ENCODE results near the gene TLE3. TPM values are rescaled to one million over a fixed set of nuclear protein-coding genes. Genes with fewer than 3 reads are reported as not detected.

TLE3 gene
- polyA plus RNA-seq, 1 of the 3 experiments (the other 2 are of a cell fraction) = 14.7 TPM

GRCh38 chr15:69998541-69999391, 99.0 kb downstream of the TLE3 start:
- Histone ChIP-seq H3K9me3 (no peaks in the 10 kb centered on the region), H3K4me3 (ENCODE audit: low read depth in 2 of 2, low read length in 1 of 2) (no peak overlapping the region), H4K20me1 (ENCODE audit: insufficient read depth) (no peaks in the 10 kb centered on the region), H3K9me2 (no peaks in the 10 kb centered on the region), H3K27ac (ENCODE audit: low read depth in 2 of 2, low read length in 1 of 2) (no peak overlapping the region), H3K79me2 (ENCODE audit: insufficient read depth) (no peaks in the 10 kb centered on the region), H3K36me3 (replicated peaks in 1 of 2; ENCODE audit: control insufficient read depth in 1 of 2, insufficient read depth in 2 of 2, low read length in 1 of 2) (no peaks in the 10 kb centered on the region), H3F3A (replicated peaks; ENCODE audit: insufficient read depth) (no peaks in the 10 kb centered on the region), H2AFZ (ENCODE audit: low read depth) (no peak overlapping the region), H3K9ac (no peak overlapping the region), H3K4me2 (no peak overlapping the region), H3K27me3 (ENCODE audit: insufficient read depth) (peaks cover 27% of the 10 kb centered on the region; the same call in 1 of the 2 replicates), H3K4me1 (ENCODE audit: control insufficient read depth in 1 of 2, insufficient read depth in 2 of 2, low read depth in 1 of 2, low read length in 1 of 2) (peaks cover 0 to 12% of the 10 kb centered on the region in 2 experiments; a peak in 1 of 4 replicates)
- WGBS (ENCODE audit: low lambda C conversion rate) = 63% methylated on average over 9 of the region's 15 CpGs
- POLR2A ChIA-PET = no interaction called here
- CTCF ChIA-PET = interaction anchor here (1.1 kb wide), 1 partner anchor 281 kb away, joined by 3 read pairs; no protein-coding TSS in a partner anchor
- no peak for DNase-seq
- TF ChIP-seq USF1 (IDR thresholded peaks at IDR 0.05; ENCODE audit: borderline replicate concordance, low read depth) (no peak), NFIC (IDR thresholded peaks at IDR 0.05; ENCODE audit: borderline replicate concordance) (no peak), FOSL2 (IDR thresholded peaks at IDR 0.05; ENCODE audit: borderline replicate concordance, low read depth) (no peak)

- Histone ChIP-seq H3K9me2 (no peaks in the 10 kb centered on the region), H3K27ac (ENCODE audit: low read depth in 2 of 2, low read length in 1 of 2) (no peak overlapping the region), H3K4me1 (ENCODE audit: control insufficient read depth in 1 of 2, insufficient read depth in 2 of 2, low read depth in 1 of 2, low read length in 1 of 2) (peaks cover 0 to 12% of the 10 kb centered on the region in 2 experiments; a peak in 1 of 4 replicates), H3F3A (replicated peaks; ENCODE audit: insufficient read depth) (no peaks in the 10 kb centered on the region), H3K9ac (no peak overlapping the region), H3K4me3 (ENCODE audit: low read depth in 2 of 2, low read length in 1 of 2) (no peak overlapping the region), H3K36me3 (replicated peaks in 1 of 2; ENCODE audit: control insufficient read depth in 1 of 2, insufficient read depth in 2 of 2, low read length in 1 of 2) (no peaks in the 10 kb centered on the region), H3K27me3 (ENCODE audit: insufficient read depth) (peaks cover 27% of the 10 kb centered on the region; the same call in 1 of the 2 replicates), H3K9me3 (no peaks in the 10 kb centered on the region), H2AFZ (ENCODE audit: low read depth) (no peak overlapping the region), H3K79me2 (ENCODE audit: insufficient read depth) (no peaks in the 10 kb centered on the region), H4K20me1 (ENCODE audit: insufficient read depth) (no peaks in the 10 kb centered on the region), H3K4me2 (no peak overlapping the region)
- TF ChIP-seq FOXJ3 (CRISPR knock-in tag; IDR thresholded peaks at IDR 0.05) (no peak), GATA2 (CRISPR knock-in tag; IDR thresholded peaks at IDR 0.05) (no peak), RFX5 (IDR thresholded peaks at IDR 0.05; ENCODE audit: low read length) (no peak)
- 20% methylated on average over 1 of the region's 2 CpGs for WGBS (ENCODE audit: low lambda C conversion rate)
- CTCF ChIA-PET = no interaction called here
- no peak for DNase-seq
- POLR2A ChIA-PET = no interaction called here
Observed at GRCh38 chr15:69997813-69998212, 99.9 kb downstream of the TLE3 start.

Small RNA genes within 50 kb of the gene (small RNA-seq; reads per million reads assigned to genes)
- 0.17 to 13.6 (median 3.7) reads per million in 7 experiments for gene MIR629
